A549 (cell line): Measurements from ENCODE around the gene MRPL27. TPM values are rescaled to one million over a fixed set of nuclear protein-coding genes. Genes with fewer than 3 reads are reported as not detected.
A peak's percentile ranks its signal among the peaks of the same experiment; 100 is the strongest.

Experiments
- ATAC-seq, 2 experiments: fragments of 200-7000 bp in 1 of 2; fragments of >200 bp in 1 of 2; cut with Nextera tagmentation in 1 of 2; cut with Tn5 transposase in 1 of 2; 3 replicates each; pipeline versions ENCODE4 v1.8.0 to v1.9.1; 2018 to 2020; ENCODE audit warnings: mild to moderate bottlenecking in 1 of 2, moderate library complexity in 1 of 2
- CTCF ChIA-PET: fragments of 300-600 bp; sonication (Branson Sonifier 250); formaldehyde crosslinking; extraction: SDS; loops from one replicate; lab custom pipeline; 2021; ENCODE audit warnings: antibody characterized with exemption, inconsistent platforms; lab: Yijun Ruan, JAX
- POLR2A ChIA-PET: fragments of 350-600 bp; formaldehyde crosslinking; extraction: SDS; loops from one replicate; lab custom pipeline; 2021; ENCODE audit warnings: antibody characterized with exemption, inconsistent platforms; lab: Yijun Ruan, JAX
- DNase-seq, 2 experiments: peaks; one replicate each; pipeline versions ENCODE4 v3.0.0 to v3.0.0-alpha.2; 2011 to 2016; ENCODE audit warnings: low read depth in 1 of 2, low spot score in 1 of 2
- FAIRE-seq: peaks from 2 replicates; lab custom pipeline; 2011; peaks lifted over from hg19 to GRCh38; lab: Jason Lieb, UNC
- H3K27ac ChIP-seq, 2 experiments: fragments of >200 bp; sonication (Bioruptor Twin); formaldehyde crosslinking; 3 replicates each; pipeline ENCODE4 v1.5.1; 2016 to 2017
- H3K4me1 ChIP-seq: fragments of >200 bp; sonication (Bioruptor Twin); formaldehyde crosslinking; 3 replicates; pipeline ENCODE4 v1.6.1; 2016
- H3K4me2 ChIP-seq: fragments of >200 bp; sonication (Bioruptor Twin); formaldehyde crosslinking; 3 replicates; pipeline ENCODE4 v1.6.1; 2016
- H3K4me3 ChIP-seq: fragments of >200 bp; sonication (Bioruptor Twin); formaldehyde crosslinking; 3 replicates; pipeline ENCODE4 v1.5.1; 2016
- H3K9me3 ChIP-seq: fragments of >200 bp; sonication (Bioruptor Twin); formaldehyde crosslinking; 3 replicates; pipeline ENCODE4 v1.6.1; 2016
- CBX2 ChIP-seq: fragments of 200-600 bp; sonication (generic); IDR thresholded peaks from 2 replicates; pipeline ENCODE4 v1.6.1; 2016; ENCODE audit warnings: low read depth, mild to moderate bottlenecking, borderline replicate concordance
- CEBPB ChIP-seq, 2 experiments: fragments of >200 bp in 1 of 2; sonication (Bioruptor Twin) in 1 of 2; formaldehyde crosslinking in 1 of 2; IDR thresholded peaks; 2 replicates each; pipeline ENCODE4 v1.6.1; 2012 to 2016
- EHF ChIP-seq: fragments of 250-450 bp; sonication (Bioruptor Pico); IDR thresholded peaks from 2 replicates; pipeline ENCODE4 v1.5.0; 2020; ENCODE audit warnings: mild to moderate bottlenecking
- EHMT2 ChIP-seq: fragments of 200-600 bp; sonication (generic); IDR thresholded peaks from 2 replicates; pipeline ENCODE4 v1.6.1; 2016; ENCODE audit warnings: antibody characterized with exemption, low read depth, mild to moderate bottlenecking, moderate library complexity
- HOXB13 ChIP-seq: fragments of 250-450 bp; sonication (Bioruptor Pico); IDR thresholded peaks from 2 replicates; pipeline ENCODE4 v1.5.0; 2020; ENCODE audit warnings: low read depth, mild to moderate bottlenecking, moderate library complexity
- JUN ChIP-seq, 2 experiments: fragments of >200 bp; sonication (Bioruptor Twin); formaldehyde crosslinking; IDR thresholded peaks; 2 replicates in 1 of 2; 3 replicates in 1 of 2; pipeline ENCODE4 v1.6.1; 2016 to 2017
- JUNB ChIP-seq: fragments of >200 bp; sonication (Bioruptor Twin); formaldehyde crosslinking; IDR thresholded peaks from 2 replicates; pipeline ENCODE4 v1.6.1; 2016
- KDM1A ChIP-seq: fragments of 200-600 bp; sonication (generic); IDR thresholded peaks from 2 replicates; pipeline ENCODE4 v1.6.1; 2016; ENCODE audit warnings: low read depth, mild to moderate bottlenecking
- MYC ChIP-seq: IDR thresholded peaks from 2 replicates; pipeline ENCODE4 v1.6.1; 2012; ENCODE audit warnings: mild to moderate bottlenecking, inconsistent platforms, low read length, improper control_type of control experiment, borderline replicate concordance
- NPAS2 ChIP-seq: fragments of 250-450 bp; sonication (Bioruptor Pico); IDR thresholded peaks from 2 replicates; pipeline ENCODE4 v1.8.0; 2022; ENCODE audit warnings: mild to moderate bottlenecking, moderate library complexity, borderline replicate concordance
- PHF8 ChIP-seq: fragments of 200-600 bp; sonication (generic); IDR thresholded peaks from 2 replicates; pipeline ENCODE4 v1.6.1; 2016; ENCODE audit warnings: low read depth, mild to moderate bottlenecking, antibody characterized with exemption, moderate library complexity, borderline replicate concordance
- POLR2A ChIP-seq: IDR thresholded peaks from 2 replicates; pipeline ENCODE4 v1.6.1; 2012; ENCODE audit warnings: mild to moderate bottlenecking, low read length
- RAD21 ChIP-seq, 2 experiments: fragments of >200 bp in 1 of 2; sonication (Bioruptor Twin) in 1 of 2; formaldehyde crosslinking in 1 of 2; IDR thresholded peaks in 1 of 2; conservative IDR thresholded peaks in 1 of 2; 2 replicates in 1 of 2; 3 replicates in 1 of 2; pipeline ENCODE4 v1.6.1; 2012 to 2018; ENCODE audit warnings: inconsistent platforms in 1 of 2
- RARB ChIP-seq: fragments of 250-450 bp; sonication (Bioruptor Pico); IDR thresholded peaks from 2 replicates; pipeline ENCODE4 v1.8.0; 2021; ENCODE audit warnings: mild to moderate bottlenecking, moderate library complexity
- RFX5 ChIP-seq: fragments of 450-650 bp; IDR thresholded peaks from 2 replicates; pipeline ENCODE4 v1.7.1; 2014; ENCODE audit warnings: antibody characterized with exemption, mild to moderate bottlenecking, moderate library complexity
- RNF2 ChIP-seq: fragments of 200-600 bp; sonication (generic); IDR thresholded peaks from 2 replicates; pipeline ENCODE4 v1.6.1; 2016; ENCODE audit warnings: low read depth, mild to moderate bottlenecking, antibody characterized with exemption, moderate library complexity, borderline replicate concordance
- SMC3 ChIP-seq: fragments of >200 bp; sonication (Bioruptor Twin); formaldehyde crosslinking; IDR thresholded peaks from 3 replicates; pipeline ENCODE4 v1.6.1; 2018; ENCODE audit warnings: inconsistent platforms
- TFCP2L1 ChIP-seq: fragments of 250-450 bp; sonication (Bioruptor Pico); IDR thresholded peaks from 2 replicates; pipeline ENCODE4 v1.5.0; 2021; ENCODE audit warnings: mild to moderate bottlenecking
- ZSCAN20 ChIP-seq: fragments of 250-450 bp; sonication (Bioruptor Pico); IDR thresholded peaks from 2 replicates; pipeline ENCODE4 v1.8.0; 2022; ENCODE audit warnings: mild to moderate bottlenecking, moderate library complexity
- whole genome bisulfite sequencing: methylation state at CpG from one replicate; pipeline ENCODE4 v1.1.6; 2017; ENCODE audit errors: missing lambda C conversion rate; 5-methylcytosine and 5-hydroxymethylcytosine counted together
- polyA plus RNA-seq, 4 experiments: library from polyadenylated mRNA; depleted of rRNA in 3 of 4; stranded (reverse); fragments of >200 nt; fragmentation: RNase III in 1 of 4; extraction: RNeasy Plus Mini Kit Qiagen cat#74134 plus additional on column Dnase treatment in 1 of 4; gene quantifications; 2 replicates in 3 of 4; 3 replicates in 1 of 4; pipeline ENCODE4 v1.2.3, GENCODE V29; 2011 to 2017
- TF ChIP-seq, protein P1 (sequence below): IDR thresholded peaks from 2 replicates; pipeline ENCODE4 v1.6.1; 2012
- TF ChIP-seq, protein P2 (sequence below): fragments of 150-350 bp; IDR thresholded peaks from 2 replicates; pipeline ENCODE4 v1.6.1; 2014; ENCODE audit warnings: low read depth, mild to moderate bottlenecking, low read length
- TF ChIP-seq, protein P3 (sequence below): fragments of 450-650 bp; IDR thresholded peaks from 2 replicates; pipeline ENCODE4 v1.6.1; 2014; ENCODE audit warnings: antibody characterized with exemption
- TF ChIP-seq, protein P4 (sequence below): fragments of >200 bp; sonication (Bioruptor Twin); formaldehyde crosslinking; IDR thresholded peaks from 2 replicates; pipeline ENCODE4 v1.6.1; 2016
- TF ChIP-seq, protein P5 (sequence below): fragments of 250-450 bp; sonication (Bioruptor Pico); IDR thresholded peaks from 2 replicates; pipeline ENCODE4 v1.5.0; 2020; ENCODE audit warnings: low read depth, mild to moderate bottlenecking, moderate library complexity
- TF ChIP-seq, protein P6 (sequence below): fragments of >200 bp; sonication (Bioruptor Twin); formaldehyde crosslinking; IDR thresholded peaks from 3 replicates; pipeline ENCODE4 v1.6.1; 2016
- TF ChIP-seq, protein P7 (sequence below): fragments of 200-600 bp; sonication (generic); IDR thresholded peaks from 2 replicates; pipeline ENCODE4 v1.6.1; 2016; ENCODE audit warnings: antibody characterized with exemption, mild to moderate bottlenecking, moderate library complexity
- TF ChIP-seq, protein P8 (sequence below): IDR thresholded peaks from 2 replicates; pipeline ENCODE4 v1.6.1; 2012

MRPL27 gene
- polyA plus RNA-seq, 2 of the 4 experiments (the other 2 are of a cell fraction): 149 to 155 TPM

DNA sequence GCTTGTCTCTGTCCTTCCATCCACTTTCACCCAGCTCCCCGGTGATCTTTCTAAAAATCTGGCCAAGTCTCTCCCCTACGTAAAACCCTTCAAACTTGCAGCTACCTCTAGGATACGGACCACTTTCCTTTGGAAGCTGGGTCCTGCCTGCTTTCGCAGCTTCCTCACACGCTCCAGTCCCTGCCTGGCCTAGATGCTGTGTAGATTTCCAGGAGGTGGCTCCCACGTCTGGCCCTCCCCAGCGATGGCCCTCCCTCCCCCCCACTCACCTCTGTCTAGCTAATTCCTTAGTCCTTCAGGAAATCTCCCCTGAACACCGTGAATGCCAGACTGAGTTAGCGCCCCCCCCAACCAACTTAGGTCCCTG, 24.9 kb upstream of the MRPL27 start (continued):
- no peak for TF ChIP-seq CBX2

DNA sequence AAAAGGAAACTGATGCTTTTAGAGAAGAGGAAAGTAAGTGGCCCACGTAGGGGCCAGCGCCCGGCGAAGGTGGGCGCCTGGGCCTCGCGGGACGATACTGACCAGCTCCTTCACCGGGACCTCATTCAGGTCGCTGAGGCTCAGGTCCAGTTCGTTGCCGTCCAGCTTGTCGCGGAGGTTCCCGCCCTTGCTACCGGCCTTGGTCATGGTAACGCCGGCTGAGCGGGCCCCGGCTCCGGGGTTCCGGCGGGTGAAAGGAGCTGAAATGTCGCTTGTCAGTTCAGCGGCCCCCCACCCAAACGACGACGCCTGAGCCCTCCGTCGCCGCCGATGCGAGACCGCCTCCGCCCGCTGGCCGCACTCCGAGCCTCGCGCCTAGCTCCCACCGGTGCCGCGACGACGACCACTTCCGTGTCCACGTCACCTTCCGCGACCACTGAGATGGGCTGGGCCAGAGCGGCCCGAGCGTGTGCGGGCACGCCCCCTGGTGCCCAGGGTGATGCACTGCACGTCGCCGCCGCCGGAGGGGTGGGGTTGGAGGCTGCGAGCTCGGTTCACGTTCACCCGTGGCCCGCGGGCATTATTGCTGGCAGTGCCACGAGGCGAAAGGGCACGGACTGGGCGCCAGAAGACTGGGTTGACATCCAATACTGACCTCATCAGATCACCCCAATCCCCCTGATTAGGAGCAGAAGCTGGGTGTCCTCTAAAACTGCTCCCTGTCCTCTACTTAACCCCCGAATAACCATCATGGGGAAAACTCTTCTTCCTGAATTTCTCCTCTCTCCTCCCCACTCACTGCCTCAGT, 24.3 kb upstream of the MRPL27 start, which contains the start of gene LRRC59:
Gene LRRC59 (minus strand): TSS at position 413 of the 808 bp plus-strand sequence. CDS start 206 bp downstream, at position 207.
- ATAC-seq: peak; percentile 93 to 95
- peak; percentile 83 to 91 for DNase-seq
- 2% methylated on average over 50 of the region's 70 CpGs for WGBS
- peak within 1 kb of the TSS; percentile 88 for H3K4me3 ChIP-seq
- H3K4me2 ChIP-seq: peak within 1 kb of the TSS; percentile 96
- POLR2A ChIA-PET: interaction anchor here (0.6 to 1.9 kb wide), 18 partner anchors 9 to 219 kb away, joined by 3 to 9 read pairs (median 4); partner anchors contain the start of genes EME1 and MRPL27
- peaks cover 20% of the 10 kb centered on the region for H3K4me1 ChIP-seq
- H3K9me3 ChIP-seq: no peaks in the 10 kb centered on the region
- CTCF ChIA-PET: interaction anchor here (0.6 to 15.8 kb wide), 44 partner anchors 10 to 1424 kb away, joined by 3 to 445 read pairs (median 4); partner anchors contain the start of genes ACSF2, EME1, MRPL27 and RSAD1
- H3K27ac ChIP-seq: peak within 1 kb of the TSS; percentile 88 to 94
- FAIRE-seq: no peak
- TF ChIP-seq POLR2A (peak; percentile 91), ZSCAN20 (CRISPR knock-in tag) (no peak), EHMT2 (no peak), CEBPB (IDR thresholded peaks at IDR 0.05) (no peak), KDM1A (no peak), JUN (IDR thresholded peaks at IDR 0.05) (peak; percentile 79 to 97), TFCP2L1 (CRISPR knock-in tag) (peak; percentile 92), HOXB13 (CRISPR knock-in tag) (no peak), RNF2 (no peak), JUNB (no peak), SMC3 (peak; percentile 33; the same call in 1 of the 3 replicates), EHF (CRISPR knock-in tag) (peak; percentile 41; the same call in 1 of the 2 replicates), MYC (peak; percentile 84; the same call in 1 of the 2 replicates), RARB (CRISPR knock-in tag) (no peak), RAD21 (conservative IDR thresholded peaks at IDR 0.05 in 1 of 2, IDR thresholded peaks at IDR 0.05 in 1 of 2) (peak; percentile 13 to 47; a peak in 3 of 5 replicates), RFX5 (no peak), PHF8 (peak; percentile 98), NPAS2 (CRISPR knock-in tag) (no peak)
- TF ChIP-seq, protein P1, sequence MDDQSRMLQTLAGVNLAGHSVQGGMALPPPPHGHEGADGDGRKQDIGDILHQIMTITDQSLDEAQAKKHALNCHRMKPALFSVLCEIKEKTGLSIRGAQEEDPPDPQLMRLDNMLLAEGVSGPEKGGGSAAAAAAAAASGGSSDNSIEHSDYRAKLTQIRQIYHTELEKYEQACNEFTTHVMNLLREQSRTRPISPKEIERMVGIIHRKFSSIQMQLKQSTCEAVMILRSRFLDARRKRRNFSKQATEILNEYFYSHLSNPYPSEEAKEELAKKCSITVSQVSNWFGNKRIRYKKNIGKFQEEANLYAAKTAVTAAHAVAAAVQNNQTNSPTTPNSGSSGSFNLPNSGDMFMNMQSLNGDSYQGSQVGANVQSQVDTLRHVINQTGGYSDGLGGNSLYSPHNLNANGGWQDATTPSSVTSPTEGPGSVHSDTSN: peak; percentile 42; the same call in 1 of the 2 replicates
- TF ChIP-seq, protein P2, sequence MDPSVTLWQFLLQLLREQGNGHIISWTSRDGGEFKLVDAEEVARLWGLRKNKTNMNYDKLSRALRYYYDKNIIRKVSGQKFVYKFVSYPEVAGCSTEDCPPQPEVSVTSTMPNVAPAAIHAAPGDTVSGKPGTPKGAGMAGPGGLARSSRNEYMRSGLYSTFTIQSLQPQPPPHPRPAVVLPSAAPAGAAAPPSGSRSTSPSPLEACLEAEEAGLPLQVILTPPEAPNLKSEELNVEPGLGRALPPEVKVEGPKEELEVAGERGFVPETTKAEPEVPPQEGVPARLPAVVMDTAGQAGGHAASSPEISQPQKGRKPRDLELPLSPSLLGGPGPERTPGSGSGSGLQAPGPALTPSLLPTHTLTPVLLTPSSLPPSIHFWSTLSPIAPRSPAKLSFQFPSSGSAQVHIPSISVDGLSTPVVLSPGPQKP: no peak
- TF ChIP-seq, protein P3, sequence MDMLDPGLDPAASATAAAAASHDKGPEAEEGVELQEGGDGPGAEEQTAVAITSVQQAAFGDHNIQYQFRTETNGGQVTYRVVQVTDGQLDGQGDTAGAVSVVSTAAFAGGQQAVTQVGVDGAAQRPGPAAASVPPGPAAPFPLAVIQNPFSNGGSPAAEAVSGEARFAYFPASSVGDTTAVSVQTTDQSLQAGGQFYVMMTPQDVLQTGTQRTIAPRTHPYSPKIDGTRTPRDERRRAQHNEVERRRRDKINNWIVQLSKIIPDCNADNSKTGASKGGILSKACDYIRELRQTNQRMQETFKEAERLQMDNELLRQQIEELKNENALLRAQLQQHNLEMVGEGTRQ: no peak
- TF ChIP-seq, protein P4, sequence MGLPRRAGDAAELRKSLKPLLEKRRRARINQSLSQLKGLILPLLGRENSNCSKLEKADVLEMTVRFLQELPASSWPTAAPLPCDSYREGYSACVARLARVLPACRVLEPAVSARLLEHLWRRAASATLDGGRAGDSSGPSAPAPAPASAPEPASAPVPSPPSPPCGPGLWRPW: no peak
- TF ChIP-seq, protein P5, sequence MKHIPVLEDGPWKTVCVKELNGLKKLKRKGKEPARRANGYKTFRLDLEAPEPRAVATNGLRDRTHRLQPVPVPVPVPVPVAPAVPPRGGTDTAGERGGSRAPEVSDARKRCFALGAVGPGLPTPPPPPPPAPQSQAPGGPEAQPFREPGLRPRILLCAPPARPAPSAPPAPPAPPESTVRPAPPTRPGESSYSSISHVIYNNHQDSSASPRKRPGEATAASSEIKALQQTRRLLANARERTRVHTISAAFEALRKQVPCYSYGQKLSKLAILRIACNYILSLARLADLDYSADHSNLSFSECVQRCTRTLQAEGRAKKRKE: 0 out of 2 replicates have a peak, but pooled peaks have one; percentile 29
- TF ChIP-seq, protein P6, sequence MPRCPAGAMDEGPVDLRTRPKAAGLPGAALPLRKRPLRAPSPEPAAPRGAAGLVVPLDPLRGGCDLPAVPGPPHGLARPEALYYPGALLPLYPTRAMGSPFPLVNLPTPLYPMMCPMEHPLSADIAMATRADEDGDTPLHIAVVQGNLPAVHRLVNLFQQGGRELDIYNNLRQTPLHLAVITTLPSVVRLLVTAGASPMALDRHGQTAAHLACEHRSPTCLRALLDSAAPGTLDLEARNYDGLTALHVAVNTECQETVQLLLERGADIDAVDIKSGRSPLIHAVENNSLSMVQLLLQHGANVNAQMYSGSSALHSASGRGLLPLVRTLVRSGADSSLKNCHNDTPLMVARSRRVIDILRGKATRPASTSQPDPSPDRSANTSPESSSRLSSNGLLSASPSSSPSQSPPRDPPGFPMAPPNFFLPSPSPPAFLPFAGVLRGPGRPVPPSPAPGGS: peak; percentile 82
- TF ChIP-seq, protein P7, sequence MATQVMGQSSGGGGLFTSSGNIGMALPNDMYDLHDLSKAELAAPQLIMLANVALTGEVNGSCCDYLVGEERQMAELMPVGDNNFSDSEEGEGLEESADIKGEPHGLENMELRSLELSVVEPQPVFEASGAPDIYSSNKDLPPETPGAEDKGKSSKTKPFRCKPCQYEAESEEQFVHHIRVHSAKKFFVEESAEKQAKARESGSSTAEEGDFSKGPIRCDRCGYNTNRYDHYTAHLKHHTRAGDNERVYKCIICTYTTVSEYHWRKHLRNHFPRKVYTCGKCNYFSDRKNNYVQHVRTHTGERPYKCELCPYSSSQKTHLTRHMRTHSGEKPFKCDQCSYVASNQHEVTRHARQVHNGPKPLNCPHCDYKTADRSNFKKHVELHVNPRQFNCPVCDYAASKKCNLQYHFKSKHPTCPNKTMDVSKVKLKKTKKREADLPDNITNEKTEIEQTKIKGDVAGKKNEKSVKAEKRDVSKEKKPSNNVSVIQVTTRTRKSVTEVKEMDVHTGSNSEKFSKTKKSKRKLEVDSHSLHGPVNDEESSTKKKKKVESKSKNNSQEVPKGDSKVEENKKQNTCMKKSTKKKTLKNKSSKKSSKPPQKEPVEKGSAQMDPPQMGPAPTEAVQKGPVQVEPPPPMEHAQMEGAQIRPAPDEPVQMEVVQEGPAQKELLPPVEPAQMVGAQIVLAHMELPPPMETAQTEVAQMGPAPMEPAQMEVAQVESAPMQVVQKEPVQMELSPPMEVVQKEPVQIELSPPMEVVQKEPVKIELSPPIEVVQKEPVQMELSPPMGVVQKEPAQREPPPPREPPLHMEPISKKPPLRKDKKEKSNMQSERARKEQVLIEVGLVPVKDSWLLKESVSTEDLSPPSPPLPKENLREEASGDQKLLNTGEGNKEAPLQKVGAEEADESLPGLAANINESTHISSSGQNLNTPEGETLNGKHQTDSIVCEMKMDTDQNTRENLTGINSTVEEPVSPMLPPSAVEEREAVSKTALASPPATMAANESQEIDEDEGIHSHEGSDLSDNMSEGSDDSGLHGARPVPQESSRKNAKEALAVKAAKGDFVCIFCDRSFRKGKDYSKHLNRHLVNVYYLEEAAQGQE: 0 out of 2 replicates have a peak, but pooled peaks have one; percentile 22
- TF ChIP-seq, protein P8, sequence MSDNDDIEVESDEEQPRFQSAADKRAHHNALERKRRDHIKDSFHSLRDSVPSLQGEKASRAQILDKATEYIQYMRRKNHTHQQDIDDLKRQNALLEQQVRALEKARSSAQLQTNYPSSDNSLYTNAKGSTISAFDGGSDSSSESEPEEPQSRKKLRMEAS: peak; percentile 99
